OCI-LY1 (cell line): Measurements from ENCODE around the gene SPRED3.

ENCODE experiments used
- H2AFZ ChIP-seq: fragments of 200-600 bp; sonication (generic), shearing (Covaris generic); 2 replicates; pipeline ENCODE4 v1.6.0; 2014; ENCODE audit warnings: antibody characterized with exemption, mild to moderate bottlenecking, low read length
- H3F3A ChIP-seq: fragments of 200-600 bp; sonication (generic), shearing (Covaris generic); 2 replicates; pipeline ENCODE4 v1.6.0; 2014; ENCODE audit warnings: mild to moderate bottlenecking, antibody characterized with exemption, low read length, moderate library complexity; ENCODE audit not compliant: insufficient read depth
- H3K27ac ChIP-seq: fragments of 200-600 bp; sonication (generic); 2 replicates; pipeline ENCODE4 v1.5.1; 2014; ENCODE audit warnings: low read length, mixed run types, mild to moderate bottlenecking, low read depth; ENCODE audit not compliant: poor library complexity, severe bottlenecking
- H3K27me3 ChIP-seq: fragments of 200-600 bp; sonication (generic); 2 replicates; pipeline ENCODE4 v1.6.0; 2014; ENCODE audit warnings: antibody characterized with exemption, mild to moderate bottlenecking, low read length, moderate library complexity; ENCODE audit not compliant: insufficient read depth
- H3K36me3 ChIP-seq: fragments of 200-600 bp; sonication (generic); 2 replicates; pipeline ENCODE4 v1.6.1; 2014; ENCODE audit warnings: mild to moderate bottlenecking, antibody characterized with exemption, low read length, moderate library complexity, mixed read lengths; ENCODE audit not compliant: insufficient read depth
- H3K4me1 ChIP-seq: fragments of 200-600 bp; sonication (generic); 2 replicates; pipeline ENCODE4 v1.5.1; 2014; ENCODE audit warnings: mild to moderate bottlenecking, low read length, moderate library complexity; ENCODE audit not compliant: insufficient read depth, severe bottlenecking
- H3K4me2 ChIP-seq: fragments of 200-600 bp; sonication (generic), shearing (Covaris generic); 2 replicates; pipeline ENCODE4 v1.6.1; 2014; ENCODE audit warnings: low read length
- H3K4me3 ChIP-seq: fragments of 200-600 bp; sonication (generic); 2 replicates; pipeline ENCODE4 v1.5.1; 2014; ENCODE audit warnings: low read length, low read depth, mild to moderate bottlenecking, mixed read lengths; ENCODE audit not compliant: poor library complexity, severe bottlenecking
- H3K79me2 ChIP-seq: fragments of 200-600 bp; shearing (Covaris generic); 2 replicates; pipeline ENCODE4 v1.6.1; 2016; ENCODE audit warnings: mixed run types, low read length, mixed read lengths; ENCODE audit not compliant: insufficient read depth
- H3K9ac ChIP-seq: fragments of 200-600 bp; sonication (generic), shearing (Covaris generic); 2 replicates; pipeline ENCODE4 v1.6.1; 2014; ENCODE audit warnings: mild to moderate bottlenecking, low read length, mixed read lengths
- H3K9me2 ChIP-seq: fragments of 200-600 bp; sonication (generic), shearing (Covaris generic); 2 replicates; pipeline ENCODE4 v1.6.1; 2014; ENCODE audit warnings: low read depth, mild to moderate bottlenecking, low read length, mixed read lengths
- H3K9me3 ChIP-seq: fragments of 200-600 bp; shearing (Covaris generic); 2 replicates; pipeline ENCODE4 v1.6.1; 2014; ENCODE audit warnings: low read length, mixed read lengths
- H4K20me1 ChIP-seq: fragments of 200-600 bp; sonication (generic), shearing (Covaris generic); 2 replicates; pipeline ENCODE4 v1.6.0; 2016; ENCODE audit warnings: mild to moderate bottlenecking, low read length; ENCODE audit not compliant: insufficient read depth
- CTCF ChIP-seq: fragments of 200-600 bp; sonication (generic), shearing (Covaris generic); IDR thresholded peaks from 2 replicates; pipeline ENCODE4 v1.5.1; 2017; ENCODE audit warnings: mild to moderate bottlenecking, antibody characterized with exemption, low read length, moderate library complexity, mixed read lengths
- EZH2 ChIP-seq: fragments of 200-600 bp; sonication (generic), shearing (Covaris generic); IDR thresholded peaks from 2 replicates; pipeline ENCODE4 v1.8.0; 2017; ENCODE audit warnings: borderline replicate concordance, mixed run types, mild to moderate bottlenecking, antibody characterized with exemption, low read length, moderate library complexity, mixed read lengths

The SPRED3 gene

GRCh38 chr19:38412491-38412890, 24.0 kb downstream of the SPRED3 start:
- H3K4me1 ChIP-seq, result peaks cover 3% of the 10 kb centered on the region
- H2AFZ ChIP-seq, result no peak overlapping the region
- H3K9me2 ChIP-seq, result no peaks in the 10 kb centered on the region
- H3K27ac ChIP-seq, result no peak overlapping the region
- no peaks in the 10 kb centered on the region for H4K20me1 ChIP-seq
- H3K4me3 ChIP-seq, result no peak overlapping the region
- TF ChIP-seq EZH2, result no peak
- TF ChIP-seq CTCF, result no peak
- H3F3A ChIP-seq, result no peaks in the 10 kb centered on the region
- H3K9me3 ChIP-seq, result no peaks in the 10 kb centered on the region
- no peak overlapping the region for H3K4me2 ChIP-seq
- no peaks in the 10 kb centered on the region; the same call in 1 of the 2 replicates for H3K27me3 ChIP-seq
- H3K9ac ChIP-seq, result no peak overlapping the region
- H3K36me3 ChIP-seq, result no peaks in the 10 kb centered on the region
- no peaks in the 10 kb centered on the region for H3K79me2 ChIP-seq

- no peak overlapping the region for H3K4me3 ChIP-seq
Measured at GRCh38 chr19:38412961-38413360, 24.5 kb downstream of the SPRED3 start.

GRCh38 chr19:38413416-38413815, 24.9 kb downstream of the SPRED3 start:
- Histone ChIP-seq H3K9me3 (no peaks in the 10 kb centered on the region), H3K79me2 (no peaks in the 10 kb centered on the region), H3K9ac (no peak overlapping the region), H2AFZ (no peak overlapping the region), H3K4me2 (no peak overlapping the region), H3F3A (no peaks in the 10 kb centered on the region), H3K27me3 (no peaks in the 10 kb centered on the region; the same call in 1 of the 2 replicates), H3K9me2 (no peaks in the 10 kb centered on the region), H3K4me3 (no peak overlapping the region), H3K4me1 (peaks cover 12% of the 10 kb centered on the region), H3K36me3 (no peaks in the 10 kb centered on the region), H3K27ac (no peak overlapping the region), H4K20me1 (no peaks in the 10 kb centered on the region)
- no peak for TF ChIP-seq EZH2
- TF ChIP-seq CTCF, result no peak

More at GRCh38 chr19:38412961-38413360, 24.5 kb downstream of the SPRED3 start:
- H3K9me3 ChIP-seq, result no peaks in the 10 kb centered on the region
- H3K36me3 ChIP-seq, result no peaks in the 10 kb centered on the region
- no peak overlapping the region for H3K9ac ChIP-seq
- H3K27ac ChIP-seq, result no peak overlapping the region
- no peak for TF ChIP-seq EZH2
- no peak for TF ChIP-seq CTCF
- no peaks in the 10 kb centered on the region; the same call in 1 of the 2 replicates for H3K27me3 ChIP-seq
- no peaks in the 10 kb centered on the region for H3F3A ChIP-seq
- no peaks in the 10 kb centered on the region for H4K20me1 ChIP-seq
- no peaks in the 10 kb centered on the region for H3K9me2 ChIP-seq
- H3K4me1 ChIP-seq, result peaks cover 8% of the 10 kb centered on the region
- no peaks in the 10 kb centered on the region for H3K79me2 ChIP-seq
- no peak overlapping the region for H3K4me2 ChIP-seq
- no peak overlapping the region for H2AFZ ChIP-seq
